ENCODE measurements around the gene TNFRSF8.
"Not testable (repeated sequence)": the region's sequence is repeated elsewhere in the genome, so short reads cannot be mapped to it uniquely, and the experiment has no call there.

The TNFRSF8 gene

GRCh38 chr1:12104417-12104816 is 41.3 kb downstream of the TNFRSF8 start:
- no peak overlapping the region for H3K4me3 ChIP-seq (ENCODE audit: low read depth in 1 of 2, low read length in 1 of 2)
- H3K27me3 ChIP-seq, result no peaks in the 10 kb centered on the region
- no peaks in the 10 kb centered on the region for H3K9me3 ChIP-seq

GRCh38 chr1:12106153-12106552 is 43.0 kb downstream of the TNFRSF8 start:
- H3K4me1 ChIP-seq (ENCODE audit: control insufficient read depth in 1 of 2, insufficient read depth in 1 of 2, low read depth in 1 of 2, low read length in 1 of 2), result no peaks in the 10 kb centered on the region
- no peaks in the 10 kb centered on the region for H3K9me3 ChIP-seq
- TF ChIP-seq CTCF (IDR thresholded peaks at IDR 0.05), result no peak
- no peaks in the 10 kb centered on the region for H3K27me3 ChIP-seq
- H3K4me3 ChIP-seq (ENCODE audit: low read depth in 1 of 2, low read length in 1 of 2), result no peak overlapping the region
- H3K36me3 ChIP-seq, result no peaks in the 10 kb centered on the region
- H3K27ac ChIP-seq, result no peak overlapping the region

More at GRCh38 chr1:12104417-12104816, 41.3 kb downstream of the TNFRSF8 start:
- Histone ChIP-seq H3K27ac (no peak overlapping the region), H3K36me3 (no peaks in the 10 kb centered on the region), H3K4me1 (ENCODE audit: control insufficient read depth in 1 of 2, insufficient read depth in 1 of 2, low read depth in 1 of 2, low read length in 1 of 2) (no peaks in the 10 kb centered on the region)
- TF ChIP-seq CTCF (IDR thresholded peaks at IDR 0.05), result no peak

- not testable (repeated sequence) for H3K4me3 ChIP-seq (ENCODE audit: low read depth in 1 of 2, low read length in 1 of 2); H3K4me1 ChIP-seq (ENCODE audit: control insufficient read depth in 1 of 2, insufficient read depth in 1 of 2, low read depth in 1 of 2, low read length in 1 of 2); H3K27ac ChIP-seq; H3K36me3 ChIP-seq; H3K9me3 ChIP-seq; H3K27me3 ChIP-seq
These were observed 43.8 kb downstream of the TNFRSF8 start for GRCh38 chr1:12106861-12107260.

GRCh38 chr1:12107718-12108117 is 44.6 kb downstream of the TNFRSF8 start:
- H3K4me1 ChIP-seq (ENCODE audit: control insufficient read depth in 1 of 2, insufficient read depth in 1 of 2, low read depth in 1 of 2, low read length in 1 of 2), result no peaks in the 10 kb centered on the region
- no peak overlapping the region for H3K4me3 ChIP-seq (ENCODE audit: low read depth in 1 of 2, low read length in 1 of 2)
- no peak for TF ChIP-seq CTCF (IDR thresholded peaks at IDR 0.05)
- no peaks in the 10 kb centered on the region for H3K27me3 ChIP-seq
- H3K36me3 ChIP-seq, result no peaks in the 10 kb centered on the region
- no peak overlapping the region for H3K27ac ChIP-seq
- no peaks in the 10 kb centered on the region for H3K9me3 ChIP-seq

- H3K9me3 ChIP-seq, result no peaks in the 10 kb centered on the region
These were observed 46.8 kb downstream of the TNFRSF8 start for GRCh38 chr1:12109901-12110300.

GRCh38 chr1:12111741-12112140 is 48.6 kb downstream of the TNFRSF8 start:
- TF ChIP-seq CTCF (IDR thresholded peaks at IDR 0.05), result no peak
- no peaks in the 10 kb centered on the region for H3K27me3 ChIP-seq
- no peaks in the 10 kb centered on the region for H3K4me1 ChIP-seq (ENCODE audit: control insufficient read depth in 1 of 2, insufficient read depth in 1 of 2, low read depth in 1 of 2, low read length in 1 of 2)
- H3K27ac ChIP-seq, result no peak overlapping the region
- no peaks in the 10 kb centered on the region for H3K36me3 ChIP-seq
- H3K4me3 ChIP-seq (ENCODE audit: low read depth in 1 of 2, low read length in 1 of 2), result no peak overlapping the region
- no peaks in the 10 kb centered on the region for H3K9me3 ChIP-seq

More at GRCh38 chr1:12109901-12110300, 46.8 kb downstream of the TNFRSF8 start:
- H3K27me3 ChIP-seq, result no peaks in the 10 kb centered on the region
- no peak for TF ChIP-seq CTCF (IDR thresholded peaks at IDR 0.05)
- H3K4me1 ChIP-seq (ENCODE audit: control insufficient read depth in 1 of 2, insufficient read depth in 1 of 2, low read depth in 1 of 2, low read length in 1 of 2), result no peaks in the 10 kb centered on the region
- no peaks in the 10 kb centered on the region for H3K36me3 ChIP-seq
- no peak overlapping the region for H3K4me3 ChIP-seq (ENCODE audit: low read depth in 1 of 2, low read length in 1 of 2)
- H3K27ac ChIP-seq, result no peak overlapping the region
